H1 (cell line): ENCODE data around the gene SLC12A2. TPM values are rescaled to one million over a fixed set of nuclear protein-coding genes. Genes with fewer than 3 reads are reported as not detected.

Experiments
- CTCF ChIA-PET: fragments of 300-600 bp; sonication (Branson Sonifier 250); formaldehyde crosslinking; loops from one replicate; lab custom pipeline; 2021; ENCODE audit not compliant: partially characterized antibody; lab: Charles Lee
- POLR2A ChIA-PET: fragments of 300-600 bp; sonication (Branson Sonifier 250); formaldehyde crosslinking; loops from one replicate; lab custom pipeline; 2021; ENCODE audit warnings: inconsistent platforms; ENCODE audit not compliant: partially characterized antibody; lab: Charles Lee
- DNase-seq, 2 experiments: peaks; one replicate each; pipeline versions ENCODE4 v3.0.0 to v3.0.0-alpha.2; 2010 to 2022; ENCODE audit warnings: low spot score in 2 of 2, low read depth in 1 of 2, mixed read lengths in 1 of 2
- FAIRE-seq: peaks from 2 replicates; lab custom pipeline; 2011; peaks lifted over from hg19 to GRCh38; lab: Jason Lieb, UNC
- H2AFZ ChIP-seq: 2 replicates; pipeline ENCODE4 v1.8.1; 2012; ENCODE audit warnings: low read length, inconsistent platforms
- H2AK5ac ChIP-seq: 2 replicates; pipeline ENCODE4 v1.6.1; 2013; ENCODE audit warnings: low read depth, low read length
- H2BK120ac ChIP-seq: replicated peaks from 2 replicates; pipeline ENCODE3; 2013; ENCODE audit warnings: low read depth, low read length, inconsistent platforms
- H2BK12ac ChIP-seq: 2 replicates; pipeline ENCODE4 v1.6.1; 2013; ENCODE audit warnings: low read depth, low read length
- H2BK15ac ChIP-seq: 2 replicates; pipeline ENCODE4 v1.6.1; 2013; ENCODE audit warnings: low read length
- H2BK20ac ChIP-seq: 2 replicates; pipeline ENCODE4 v1.6.1; 2013; ENCODE audit warnings: low read length
- H2BK5ac ChIP-seq: 2 replicates; pipeline ENCODE4 v1.6.1; 2013; ENCODE audit warnings: low read depth, low read length
- H3K14ac ChIP-seq: 2 replicates; pipeline ENCODE4 v1.6.1; 2013; ENCODE audit warnings: inconsistent platforms; ENCODE audit not compliant: insufficient read length
- H3K18ac ChIP-seq: 2 replicates; pipeline ENCODE4 v1.6.1; 2013; ENCODE audit warnings: low read length; ENCODE audit errors: extremely low read depth
- H3K23ac ChIP-seq: 2 replicates; pipeline ENCODE4 v1.6.1; 2013; ENCODE audit warnings: inconsistent platforms; ENCODE audit not compliant: insufficient read length
- H3K23me2 ChIP-seq: 2 replicates; pipeline ENCODE4 v1.6.1; 2013; ENCODE audit warnings: low read depth, low read length
- H3K27ac ChIP-seq: 2 replicates; pipeline ENCODE4 v1.6.1; 2011; ENCODE audit warnings: low read depth, low read length, inconsistent platforms
- H3K27me3 ChIP-seq, 4 experiments: replicated peaks in 1 of 4; 1 replicate in 1 of 4; 2 replicates in 3 of 4; pipeline versions ENCODE4 v1.6.1 to v1.8.1; 2011 to 2013; ENCODE audit warnings: low read length in 3 of 4, mild to moderate bottlenecking in 3 of 4, inconsistent platforms in 2 of 4, mixed read lengths in 2 of 4, moderate library complexity in 1 of 4; ENCODE audit not compliant: control insufficient read depth in 3 of 4, insufficient read depth in 3 of 4; ENCODE audit errors: extremely low read depth in 1 of 4
- H3K36me3 ChIP-seq, 4 experiments: 2 replicates each; pipeline versions ENCODE4 v1.6.1 to v1.8.1; 2011 to 2013; ENCODE audit warnings: mild to moderate bottlenecking in 4 of 4, low read length in 3 of 4, moderate library complexity in 2 of 4, control low read depth in 1 of 4, inconsistent platforms in 1 of 4; ENCODE audit not compliant: insufficient read depth in 4 of 4, control insufficient read depth in 2 of 4
- H3K4ac ChIP-seq: replicated peaks from 2 replicates; pipeline ENCODE3; 2013; ENCODE audit warnings: low read length, low read depth, mixed read lengths, inconsistent platforms; ENCODE audit not compliant: insufficient read length
- H3K4me1 ChIP-seq, 4 experiments: replicated peaks in 1 of 4; 1 replicate in 1 of 4; 2 replicates in 3 of 4; pipeline versions ENCODE4 v1.6.1 to v1.8.1; 2011 to 2013; ENCODE audit warnings: low read length in 3 of 4, inconsistent platforms in 2 of 4, mixed read lengths in 1 of 4; ENCODE audit not compliant: insufficient read depth in 4 of 4, control insufficient read depth in 3 of 4
- H3K4me2 ChIP-seq, 2 experiments: 2 replicates each; pipeline versions ENCODE4 v1.6.1 to v1.8.1; 2011 to 2013; ENCODE audit warnings: low read depth in 2 of 2, low read length in 2 of 2, control low read depth in 1 of 2, inconsistent platforms in 1 of 2, mild to moderate bottlenecking in 1 of 2; ENCODE audit not compliant: insufficient read depth in 1 of 2
- H3K4me3 ChIP-seq, 4 experiments: fragments of 200-600, 300-600 bp in 1 of 4; sonication (generic), shearing (Covaris generic), sonication (Bioruptor Twin) in 1 of 4; 2 replicates each; pipeline versions ENCODE4 v1.5.1 to v1.8.1; 2011 to 2016; ENCODE audit warnings: low read length in 4 of 4, low read depth in 3 of 4, control low read depth in 2 of 4, inconsistent platforms in 2 of 4, mild to moderate bottlenecking in 2 of 4, mixed read lengths in 1 of 4, moderate library complexity in 1 of 4; ENCODE audit not compliant: insufficient read depth in 2 of 4; ENCODE audit errors: extremely low read depth in 1 of 4
- H3K56ac ChIP-seq: replicated peaks from 2 replicates; pipeline ENCODE3; 2013; ENCODE audit warnings: low read depth, mild to moderate bottlenecking, mixed read lengths, low read length, inconsistent platforms; ENCODE audit not compliant: insufficient read length
- H3K79me1 ChIP-seq: 2 replicates; pipeline ENCODE4 v1.6.1; 2013; ENCODE audit warnings: low read depth, low read length, control low read depth
- H3K79me2 ChIP-seq, 2 experiments: 2 replicates each; pipeline versions ENCODE4 v1.6.1 to v1.8.1; 2012 to 2013; ENCODE audit warnings: low read length in 2 of 2, mild to moderate bottlenecking in 2 of 2, inconsistent platforms in 1 of 2; ENCODE audit not compliant: insufficient read depth in 2 of 2, control insufficient read depth in 1 of 2
- H3K9ac ChIP-seq, 4 experiments: replicated peaks in 1 of 4; 1 replicate in 1 of 4; 2 replicates in 3 of 4; pipeline versions ENCODE4 v1.6.1 to v1.8.1; 2011 to 2013; ENCODE audit warnings: low read depth in 3 of 4, low read length in 3 of 4, control low read depth in 2 of 4, mild to moderate bottlenecking in 2 of 4, moderate library complexity in 2 of 4, inconsistent platforms in 1 of 4; ENCODE audit errors: extremely low read depth in 1 of 4
- H3K9me3 ChIP-seq, 2 experiments: 2 replicates each; pipeline versions ENCODE4 v1.6.1 to v1.8.1; 2012 to 2013; ENCODE audit warnings: mild to moderate bottlenecking in 2 of 2, moderate library complexity in 2 of 2, control low read depth in 1 of 2, inconsistent platforms in 1 of 2, low read depth in 1 of 2, low read length in 1 of 2, mixed read lengths in 1 of 2; ENCODE audit not compliant: insufficient read depth in 2 of 2
- H4K20me1 ChIP-seq, 2 experiments: replicated peaks in 1 of 2; 2 replicates each; pipeline versions ENCODE3 to v1.8.1; 2011 to 2013; ENCODE audit warnings: inconsistent platforms in 2 of 2, low read length in 2 of 2, mild to moderate bottlenecking in 1 of 2; ENCODE audit not compliant: insufficient read depth in 2 of 2, control insufficient read depth in 1 of 2
- H4K5ac ChIP-seq: 2 replicates; pipeline ENCODE4 v1.6.1; 2013; ENCODE audit warnings: low read length, low read depth, mixed read lengths, inconsistent platforms; ENCODE audit not compliant: insufficient read length
- H4K8ac ChIP-seq: 2 replicates; pipeline ENCODE4 v1.8.0; 2013; ENCODE audit warnings: mild to moderate bottlenecking, moderate library complexity, low read length, inconsistent platforms; ENCODE audit not compliant: insufficient read depth; ENCODE audit errors: extremely low read depth
- H4K91ac ChIP-seq: replicated peaks from 2 replicates; pipeline ENCODE3; 2013; ENCODE audit warnings: low read length, mixed read lengths, inconsistent platforms; ENCODE audit not compliant: insufficient read length
- KDM4A ChIP-seq: IDR thresholded peaks from one replicate; pipeline ENCODE4 v1.7.1; 2012; ENCODE audit warnings: low read depth, mild to moderate bottlenecking, moderate library complexity, low read length, inconsistent platforms; ENCODE audit not compliant: severe bottlenecking
- POLR2A ChIP-seq, 2 experiments: IDR thresholded peaks; 1 replicate in 1 of 2; 2 replicates in 1 of 2; pipeline ENCODE4 v1.6.1; 2011; ENCODE audit warnings: low read depth in 2 of 2, low read length in 2 of 2, mild to moderate bottlenecking in 2 of 2; ENCODE audit errors: control extremely low read depth in 1 of 2
- RBBP5 ChIP-seq: IDR thresholded peaks from 2 replicates; pipeline ENCODE4 v1.7.1; 2012; ENCODE audit warnings: low read depth, mild to moderate bottlenecking, inconsistent platforms, low read length, moderate library complexity, borderline replicate concordance
- RNF2 ChIP-seq: fragments of 200-900, 300-1000 bp; sonication (generic); IDR thresholded peaks from 2 replicates; pipeline ENCODE4 v1.7.1; 2016; ENCODE audit warnings: borderline replicate concordance, low read depth, mild to moderate bottlenecking, antibody characterized with exemption, low read length; ENCODE audit not compliant: poor library complexity, severe bottlenecking; ENCODE audit errors: missing control alignments
- RXRA ChIP-seq: IDR thresholded peaks from 2 replicates; pipeline ENCODE4 v1.6.1; 2011; ENCODE audit warnings: low read depth, mild to moderate bottlenecking, low read length, moderate library complexity; ENCODE audit not compliant: insufficient read depth
- SRF ChIP-seq: IDR thresholded peaks from 2 replicates; pipeline ENCODE4 v1.6.1; 2011; ENCODE audit warnings: mild to moderate bottlenecking, low read depth, low read length, moderate library complexity
- WGBS, 2 experiments: shearing (Covaris generic) in 1 of 2; methylation state at CpG; one replicate each; pipeline versions ENCODE4 v1.1.6 to v1.1.7; 2013 to 2015; ENCODE audit warnings: low lambda C conversion rate in 2 of 2, mixed read lengths in 2 of 2, inconsistent platforms in 1 of 2, low coverage in 1 of 2, missing lambda C conversion rate in 1 of 2; ENCODE audit not compliant: insufficient replicate concordance in 2 of 2, insufficient coverage in 1 of 2, insufficient read length in 1 of 2; ENCODE audit errors: extremely low coverage in 1 of 2, missing lambda C conversion rate in 1 of 2; 5-methylcytosine and 5-hydroxymethylcytosine counted together
- polyA plus RNA-seq, 7 experiments: library from polyadenylated mRNA; depleted of rRNA in 3 of 7; stranded (reverse) in 5 of 7; unstranded in 2 of 7; fragments of >200 nt in 5 of 7; fragments of 200-250 nt in 2 of 7; gene quantifications; 1 replicate in 5 of 7; 2 replicates in 1 of 7; 4 replicates in 1 of 7; pipeline versions ENCODE4 v1.2.1 to v1.2.3, GENCODE V29; 2011 to 2013; ENCODE audit warnings: missing spikeins in 2 of 7, mixed read lengths in 2 of 7
- total RNA-seq: library from RNA; stranded (reverse); fragmentation: NEBNext Ultra II Directional; extraction: Animal tissue kit (Norgen Biotek cat#: 25700); gene quantifications from 2 replicates; pipeline ENCODE4 v1.2.1, GENCODE V29; 2021

Gene SLC12A2
- total and polyA plus RNA-seq, 2 of the 8 experiments (the other 6 are each of a cell fraction or from before 2014, with no cell fraction given), result 2.6 to 16.2 TPM

DNA sequence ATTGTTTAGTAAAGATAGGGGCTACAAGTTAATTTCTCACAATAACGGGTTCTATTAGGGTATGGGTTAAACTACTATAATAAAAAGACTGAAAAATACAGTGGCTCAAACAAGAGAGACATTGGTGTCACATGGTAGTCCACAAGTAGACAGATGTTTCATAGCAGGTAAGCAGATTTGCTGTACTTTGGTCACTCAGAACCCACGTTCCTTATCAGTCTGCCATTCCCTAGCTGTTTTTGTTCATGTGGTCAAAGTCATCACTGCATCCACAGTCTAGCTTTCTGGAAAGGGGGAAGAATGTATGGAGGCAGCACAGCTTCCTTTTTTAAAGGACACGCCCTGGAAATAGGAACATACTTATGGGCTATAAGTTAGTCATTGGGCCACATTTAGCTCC is 73.0 kb downstream of the SLC12A2 start:
- Histone ChIP-seq H2AK5ac (no peak overlapping the region), H2BK15ac (no peak overlapping the region), H3K36me3 (peaks cover 0 to 6% (median 0%) of the 10 kb centered on the region in 4 experiments; a peak in 3 of 8 replicates), H3K27ac (no peak overlapping the region), H3K56ac (no peak overlapping the region), H3K9ac (no peak overlapping the region), H2BK5ac (no peak overlapping the region), H4K20me1 (no peaks in the 10 kb centered on the region), H3K23me2 (no peaks in the 10 kb centered on the region; the same call in 1 of the 2 replicates), H4K5ac (no peak overlapping the region), H3K23ac (no peak overlapping the region), H4K91ac (no peak overlapping the region), H2BK20ac (no peak overlapping the region), H3K4me3 (no peak overlapping the region), H2BK12ac (no peak overlapping the region), H4K8ac (no peak overlapping the region), H3K4ac (no peak overlapping the region), H3K4me1 (no peaks in the 10 kb centered on the region), H3K4me2 (no peak overlapping the region), H3K79me2 (no peaks in the 10 kb centered on the region), H3K9me3 (no peaks in the 10 kb centered on the region), H2BK120ac (no peak overlapping the region), H2AFZ (no peak overlapping the region), H3K27me3 (no peaks in the 10 kb centered on the region), H3K18ac (no peak overlapping the region), H3K14ac (no peak overlapping the region), H3K79me1 (no peaks in the 10 kb centered on the region)
- 93% methylated on average over 3 of the region's 3 CpGs; no CpG with 5 or more reads in 1 of the 2 experiments for WGBS, 2 experiments
- TF ChIP-seq RXRA (no peak), RBBP5 (no peak), SRF (no peak), RNF2 (no peak), KDM4A (no peak), POLR2A (IDR thresholded peaks at IDR 0.05; ENCODE audit: control extremely low read depth in 1 of 2, low read depth in 2 of 2, low read length in 2 of 2) (no peak)
- ChIA-PET CTCF (interaction anchor here (0.5 to 1.7 kb wide), 3 partner anchors 64 to 649 kb away, joined by 3 read pairs; no protein-coding TSS in a partner anchor), POLR2A (no interaction called here)
- DNase-seq (no peak), FAIRE-seq (no peak)
